Esophagus squamous epithelium (tissue), 4 donors: ENCODE measurements around the gene LHX4.

Experiments
- CTCF ChIP-seq, 6 experiments: fragments of 450-650 bp in 4 of 6; fragments of 200-600 bp in 2 of 6; sonication (generic) in 2 of 6; IDR thresholded peaks; one replicate each; pipeline ENCODE4 v1.5.1; 2016 to 2019; ENCODE audit warnings: antibody characterized with exemption in 6 of 6, mild to moderate bottlenecking in 4 of 6, moderate library complexity in 4 of 6
- POLR2A ChIP-seq, 4 donors: fragments of 450-650 bp; IDR thresholded peaks; one replicate each; pipeline ENCODE4 v1.6.1; 2017; ENCODE audit warnings: antibody characterized with exemption in 4 of 4, mild to moderate bottlenecking in 4 of 4, moderate library complexity in 3 of 4

DNA sequence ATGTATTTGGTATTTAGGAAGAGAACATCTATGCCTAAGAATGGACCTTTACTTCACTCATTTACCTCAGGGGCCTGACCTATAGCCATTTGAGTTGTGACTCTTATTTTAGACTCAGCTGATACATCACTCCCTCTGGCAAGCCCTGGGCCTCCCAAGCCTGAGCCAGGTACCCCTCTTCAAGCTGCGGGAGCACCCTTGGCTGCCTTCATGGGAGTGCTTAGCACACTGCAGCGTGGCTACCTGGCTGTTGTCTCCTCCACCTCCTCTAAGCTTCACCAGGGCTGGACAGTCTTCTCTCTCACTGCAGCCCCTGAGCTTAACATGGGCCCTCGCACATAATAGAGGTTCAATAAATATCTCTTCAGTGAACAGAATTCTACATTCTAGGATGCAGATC lies 23.5 kb upstream of the LHX4 start:
- no peak for TF ChIP-seq CTCF (IDR thresholded peaks at IDR 0.05)
- no peak for TF ChIP-seq POLR2A (IDR thresholded peaks at IDR 0.05)
